HK-2 (cell line): ENCODE data around the gene ARL10.
A peak's percentile ranks its signal among the peaks of the same experiment; 100 is the strongest.

Experiments
- DNase-seq: peaks from one replicate; pipeline ENCODE4 v3.0.0-alpha.2; 2018; ENCODE audit not compliant: unreplicated experiment

ARL10 gene

GRCh38 chr5:176365351-176366231 is at the start of gene ARL10:
Gene ARL10 (plus strand): TSS chr5:176365487. CDS start chr5:176365564, 77 bp downstream.
- peak; percentile 58 for DNase-seq

GRCh38 chr5:176317534-176318374 is 47.5 kb upstream of the ARL10 start:
- no peak for DNase-seq

DNA sequence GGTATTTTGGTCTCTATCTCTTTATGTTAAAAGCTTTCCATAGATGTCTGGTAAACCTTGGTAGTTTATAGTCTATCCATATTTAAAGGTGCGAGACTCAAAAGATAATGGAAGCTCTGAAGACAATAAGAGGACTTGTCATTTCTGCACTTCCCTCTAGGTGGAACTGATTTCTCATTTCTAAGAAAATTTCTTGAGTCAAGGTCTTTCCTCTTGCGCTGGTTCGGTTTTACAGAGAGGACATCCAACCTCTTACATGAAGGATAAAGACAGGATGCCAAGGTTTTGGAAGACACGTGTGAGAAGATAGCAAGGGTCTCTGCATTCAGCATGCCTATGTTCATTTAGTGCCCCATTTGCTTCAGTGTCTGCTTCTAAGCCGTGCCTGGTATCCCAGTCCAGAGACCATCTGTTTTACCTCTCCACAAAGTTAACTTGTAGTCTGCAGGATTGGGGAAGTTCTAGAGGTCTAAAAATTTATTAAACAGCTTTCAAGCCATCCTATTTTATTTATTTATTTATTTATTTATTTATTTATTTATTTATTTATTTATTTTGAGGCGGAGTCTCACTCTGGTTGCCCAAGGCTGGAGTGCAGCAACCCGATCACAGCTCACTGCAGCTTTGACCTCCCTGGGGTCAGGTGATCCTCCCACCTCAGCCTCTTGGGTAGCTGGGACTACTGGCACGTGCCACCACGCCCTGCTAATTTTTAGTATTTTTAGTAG is 45.3 kb upstream of the ARL10 start:
- no peak for DNase-seq

- no peak for DNase-seq
These were observed 44.7 kb upstream of the ARL10 start for GRCh38 chr5:176320577-176320976.

DNA sequence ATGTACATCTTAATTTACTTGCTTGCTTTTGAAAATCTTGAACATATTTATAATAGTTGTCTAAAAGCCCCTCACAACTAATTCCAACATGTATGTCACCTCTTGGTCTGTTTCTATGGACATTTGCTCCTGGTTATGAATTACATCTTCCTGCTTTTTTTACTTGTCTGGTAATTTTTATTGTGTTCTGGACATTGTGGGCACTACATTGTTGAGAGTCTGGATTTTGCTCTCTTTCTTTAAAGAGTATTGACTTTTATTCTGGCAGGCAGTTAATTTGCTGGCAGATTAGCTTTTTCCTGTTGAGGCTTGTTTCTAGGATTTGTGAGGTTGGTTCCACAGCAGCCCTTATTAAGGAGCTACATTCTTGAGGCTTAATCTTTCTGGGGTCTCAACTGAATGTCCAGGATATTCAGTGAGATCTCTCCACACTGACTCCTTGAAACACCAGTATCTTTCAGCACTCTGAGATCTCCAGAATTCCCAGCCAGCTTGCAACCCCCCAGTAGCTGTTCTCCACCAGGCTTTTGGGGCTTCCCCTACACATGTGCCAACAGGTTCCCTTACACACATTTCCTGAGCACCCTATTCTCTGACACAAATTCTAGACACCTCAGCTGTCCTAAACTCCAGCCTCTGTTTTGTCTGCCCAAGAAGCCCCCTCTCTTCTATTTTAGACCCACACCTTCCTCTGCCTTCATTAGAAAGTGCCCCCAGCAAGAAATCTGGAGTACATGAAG is 31.1 kb upstream of the ARL10 start:
- DNase-seq = no peak

- no peak for DNase-seq
These were observed 27.4 kb upstream of the ARL10 start for GRCh38 chr5:176337913-176338312.

GRCh38 chr5:176339304-176339703 is 26.0 kb upstream of the ARL10 start:
- DNase-seq = no peak

DNA sequence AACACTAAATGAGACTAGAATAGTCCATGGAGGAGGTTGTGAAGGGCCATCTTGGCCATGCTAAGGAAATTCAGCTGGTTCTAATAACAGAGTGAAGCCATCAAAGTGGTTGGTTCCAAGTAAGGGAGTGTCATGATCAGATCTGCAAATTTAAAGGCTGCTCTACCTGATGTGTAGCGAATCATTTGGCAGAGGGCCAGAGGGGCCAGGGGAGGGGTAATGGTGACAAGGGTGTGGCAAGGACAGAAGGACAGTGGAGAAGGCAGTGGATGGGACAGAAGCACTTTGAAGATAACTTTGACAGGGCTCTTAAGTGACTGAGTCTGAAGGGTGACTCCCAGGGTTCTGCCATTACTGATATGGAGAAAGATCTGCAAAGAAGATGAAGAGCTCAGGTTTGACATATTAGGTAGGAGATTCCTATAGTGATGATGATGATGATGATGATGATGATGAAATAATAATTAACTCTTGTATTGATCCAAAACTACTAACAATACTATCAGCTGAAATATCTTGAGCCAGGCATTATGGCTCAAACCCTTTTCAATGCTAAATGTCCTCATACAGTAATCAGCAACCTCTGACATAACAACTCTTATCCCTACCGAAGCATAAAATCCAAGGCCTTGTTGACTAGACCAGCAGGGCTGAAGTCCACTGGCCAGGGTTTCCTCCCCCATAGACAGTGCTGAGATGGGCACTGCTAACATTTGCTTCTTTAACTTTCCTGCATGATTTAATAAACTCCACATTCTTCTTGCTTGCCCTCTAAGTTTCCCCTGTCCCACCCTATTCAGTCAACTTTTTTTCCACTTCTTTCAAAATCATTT is 23.7 kb upstream of the ARL10 start:
- DNase-seq = no peak

- DNase-seq = no peak
These were observed 23.2 kb upstream of the ARL10 start for GRCh38 chr5:176342158-176342483.

DNA sequence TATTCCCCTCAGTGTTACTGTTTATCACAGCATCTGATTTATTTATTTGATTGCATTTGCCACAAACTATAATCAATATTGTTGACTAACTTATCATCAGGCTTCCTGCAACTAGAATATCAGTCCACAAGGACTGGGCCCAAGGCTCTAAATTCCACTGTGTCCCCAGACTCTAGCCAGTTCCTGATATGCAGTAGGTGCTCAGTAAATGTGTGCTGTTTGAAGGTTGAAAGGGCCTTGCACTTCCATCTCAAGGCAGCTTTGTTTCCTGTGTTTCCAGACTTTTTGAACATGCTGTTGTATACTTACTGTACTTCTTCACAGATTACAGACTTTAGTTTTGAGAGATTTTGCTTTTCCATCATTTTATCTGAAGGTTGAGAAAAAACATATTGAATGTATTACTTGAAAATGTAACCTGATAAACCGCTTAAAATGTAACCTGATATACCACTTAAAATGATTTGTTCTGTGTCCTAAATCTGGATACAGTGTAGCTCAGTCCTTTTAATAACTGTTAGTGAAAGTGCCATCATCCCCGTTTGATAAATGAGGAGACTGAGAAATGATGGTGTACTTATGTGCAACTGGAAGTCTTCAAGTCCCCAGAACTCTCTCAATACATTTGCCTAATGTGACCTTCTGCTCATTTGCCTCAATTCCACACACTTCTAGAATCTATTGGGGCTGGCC is 22.4 kb upstream of the ARL10 start:
- DNase-seq = no peak

GRCh38 chr5:176350416-176350815 is 14.9 kb upstream of the ARL10 start:
- no peak for DNase-seq

DNA sequence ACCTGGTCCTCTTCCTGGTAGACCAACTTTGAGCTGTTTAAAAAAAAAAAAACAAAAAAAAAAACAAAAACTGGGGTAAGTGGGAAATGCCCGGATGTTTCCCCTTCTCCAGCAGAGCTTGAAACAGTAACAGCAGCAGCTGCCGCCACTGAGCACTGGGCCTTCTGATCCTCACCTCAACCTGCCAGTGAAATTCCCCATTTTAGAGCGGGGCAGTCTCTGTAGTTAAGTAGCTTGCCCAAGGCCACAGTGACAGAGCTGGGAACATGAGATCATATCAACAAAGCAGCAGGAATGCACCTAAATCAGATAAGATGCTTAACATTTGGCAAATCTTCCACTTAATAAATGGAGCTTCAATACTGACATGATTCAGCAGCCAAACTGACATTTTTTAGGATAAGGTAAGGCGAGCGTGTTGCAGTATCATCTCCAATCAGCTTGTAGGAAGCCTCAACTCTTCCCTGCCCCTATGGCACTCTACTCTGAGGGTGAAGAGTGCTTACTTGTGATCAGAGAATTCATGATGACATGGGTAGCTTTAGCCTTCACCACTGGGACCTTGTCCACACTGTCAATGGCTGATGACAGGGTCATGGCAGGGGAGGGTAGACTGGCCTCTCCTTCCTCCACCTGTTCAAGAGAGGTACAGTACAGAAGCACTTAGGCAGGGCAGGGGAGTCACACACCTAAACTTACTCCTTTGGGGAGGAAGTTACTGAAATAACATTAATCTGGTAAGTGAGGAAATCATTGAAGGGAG is 13.0 kb upstream of the ARL10 start:
- no peak for DNase-seq

GRCh38 chr5:176353533-176353932 is 11.8 kb upstream of the ARL10 start:
- no peak for DNase-seq

DNA sequence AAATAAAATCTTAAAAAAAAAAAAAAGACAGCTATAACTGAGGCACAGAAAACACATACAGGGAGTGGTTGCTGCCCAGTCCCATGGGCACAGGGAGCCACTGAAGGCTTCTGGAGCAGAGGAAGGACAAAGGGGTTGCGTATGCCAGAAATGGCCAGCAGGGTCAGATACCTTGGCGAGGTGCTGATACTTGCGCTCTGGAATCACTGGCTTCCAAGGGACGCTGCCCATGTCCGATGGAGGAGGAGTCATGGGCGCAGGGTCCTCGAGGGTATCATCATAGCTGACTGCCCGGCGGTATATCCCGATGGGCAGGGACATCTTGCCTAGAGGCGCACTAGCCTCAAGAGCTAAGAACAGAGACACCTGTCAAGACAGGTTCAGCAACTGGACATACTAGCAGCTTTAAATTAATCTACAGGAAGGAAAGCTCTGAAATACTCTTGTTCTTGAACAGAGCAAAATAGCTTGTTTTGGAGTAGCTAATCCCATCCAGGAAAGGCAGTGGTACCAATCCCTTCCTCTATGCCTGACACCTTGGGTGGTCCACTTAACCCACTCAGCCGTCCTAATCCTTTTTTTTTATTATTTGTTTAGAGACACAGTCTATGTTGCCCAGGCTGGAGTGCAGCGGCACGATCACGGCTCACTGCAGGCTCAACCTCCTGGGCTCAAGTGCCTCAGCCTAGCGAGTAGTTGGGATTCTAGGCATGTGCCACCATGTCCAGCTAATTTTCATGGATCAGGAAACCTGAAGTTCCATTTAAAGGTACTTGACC is 9.7 kb upstream of the ARL10 start:
- no peak for DNase-seq

GRCh38 chr5:176356179-176356566 is 9.1 kb upstream of the ARL10 start:
- no peak for DNase-seq

GRCh38 chr5:176359658-176360057 is 5.6 kb upstream of the ARL10 start:
- no peak for DNase-seq

DNA sequence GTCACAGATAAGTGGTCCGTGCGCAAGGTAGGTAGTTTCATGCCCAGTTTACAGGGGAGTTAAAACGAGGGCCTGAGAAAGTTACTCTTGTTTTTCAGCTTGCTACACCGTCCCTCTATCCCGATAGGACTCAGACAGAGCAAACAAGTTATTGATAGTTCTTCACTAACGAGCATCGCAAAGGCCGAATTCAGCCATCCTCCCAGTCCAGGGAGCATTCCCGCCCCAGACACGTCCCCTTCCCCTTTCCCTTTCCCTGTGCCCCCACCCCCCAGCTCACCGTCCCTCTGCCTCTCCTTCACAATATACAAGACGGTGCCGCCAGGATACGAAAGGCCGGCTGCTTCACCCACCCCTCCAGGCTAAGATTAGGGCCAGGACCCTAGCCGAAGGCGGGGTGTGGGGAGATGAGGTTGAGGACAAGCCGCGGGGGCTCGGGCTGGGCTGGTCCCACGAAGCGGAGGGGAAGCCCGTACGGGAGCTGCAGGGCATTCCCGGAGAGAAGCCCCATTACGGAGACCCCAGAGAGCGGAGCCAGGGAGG is 4.3 kb upstream of the ARL10 start:
- peak; percentile 14 for DNase-seq
